SK-N-SH treated with all-trans-retinoic acid at 6 μM for 48 hours (cell line): ENCODE data around the gene PCSK1.

Experiments used
- ATAC-seq: fragments of 200-7000 bp; cut with Tn5 transposase; 3 replicates; pipeline ENCODE4 v1.9.1; 2020; ENCODE audit warnings: mild to moderate bottlenecking, moderate library complexity
- BACH2 ChIP-seq: fragments of 250-450 bp; sonication (Bioruptor Pico); IDR thresholded peaks from 2 replicates; pipeline ENCODE4 v1.9.0; 2021; ENCODE audit warnings: mild to moderate bottlenecking, borderline replicate concordance
- CSDC2 ChIP-seq: fragments of 250-450 bp; sonication (Bioruptor Pico); IDR thresholded peaks from 2 replicates; pipeline ENCODE4 v1.5.0; 2020; ENCODE audit warnings: mild to moderate bottlenecking, moderate library complexity
- ESRRG ChIP-seq: fragments of 250-450 bp; sonication (Bioruptor Pico); IDR thresholded peaks from 2 replicates; pipeline ENCODE4 v1.6.1; 2021; ENCODE audit warnings: mild to moderate bottlenecking
- GLIS3 ChIP-seq: fragments of 250-450 bp; sonication (Bioruptor Pico); IDR thresholded peaks from 2 replicates; pipeline ENCODE4 v1.5.0; 2020; ENCODE audit warnings: mild to moderate bottlenecking, moderate library complexity
- OSR1 ChIP-seq: fragments of 250-450 bp; sonication (Bioruptor Pico); IDR thresholded peaks from 2 replicates; pipeline ENCODE4 v1.8.0; 2022; ENCODE audit warnings: moderate library complexity, mild to moderate bottlenecking, inconsistent platforms
- PPARA ChIP-seq: fragments of 250-450 bp; sonication (Bioruptor Pico); IDR thresholded peaks from 2 replicates; pipeline ENCODE4 v1.5.0; 2020; ENCODE audit warnings: mild to moderate bottlenecking, borderline replicate concordance
- RARB ChIP-seq: fragments of 250-450 bp; sonication (Bioruptor Pico); IDR thresholded peaks from 2 replicates; pipeline ENCODE4 v1.8.0; 2021; ENCODE audit warnings: mild to moderate bottlenecking, moderate library complexity
- TOX ChIP-seq: fragments of 250-450 bp; sonication (Bioruptor Pico); IDR thresholded peaks from 2 replicates; pipeline ENCODE4 v1.8.0; 2021; ENCODE audit warnings: mild to moderate bottlenecking, moderate library complexity, borderline replicate concordance
- ZFP3 ChIP-seq: fragments of 250-450 bp; sonication (Bioruptor Pico); IDR thresholded peaks from 2 replicates; pipeline ENCODE4 v1.5.0; 2020; ENCODE audit warnings: mild to moderate bottlenecking, moderate library complexity
- ZFP30 ChIP-seq: fragments of 450-650 bp; formaldehyde crosslinking; IDR thresholded peaks from 2 replicates; pipeline ENCODE4 v1.5.0; 2022; ENCODE audit warnings: mild to moderate bottlenecking, moderate library complexity
- ZNF70 ChIP-seq: fragments of 450-650 bp; formaldehyde crosslinking; IDR thresholded peaks from 2 replicates; pipeline ENCODE4 v1.5.0; 2020; ENCODE audit warnings: mild to moderate bottlenecking, moderate library complexity
- ZNF8 ChIP-seq: fragments of 450-650 bp; formaldehyde crosslinking; IDR thresholded peaks from 2 replicates; pipeline ENCODE4 v1.5.0; 2020; ENCODE audit warnings: mild to moderate bottlenecking, moderate library complexity
- TF ChIP-seq, protein P1 (sequence below): fragments of 250-450 bp; sonication (Bioruptor Pico); IDR thresholded peaks from 2 replicates; pipeline ENCODE4 v1.8.0; 2020; ENCODE audit warnings: mild to moderate bottlenecking, moderate library complexity, borderline replicate concordance
- TF ChIP-seq, protein P2 (sequence below): fragments of 250-450 bp; sonication (Bioruptor Pico); IDR thresholded peaks from 2 replicates; pipeline ENCODE4 v1.5.1; 2020; ENCODE audit warnings: low read depth, mild to moderate bottlenecking, moderate library complexity
- TF ChIP-seq, protein P3 (sequence below): fragments of 250-450 bp; sonication (Bioruptor Pico); IDR thresholded peaks from 2 replicates; pipeline ENCODE4 v1.8.0; 2021; ENCODE audit warnings: low read depth, mild to moderate bottlenecking, moderate library complexity, borderline replicate concordance
- TF ChIP-seq, protein P4 (sequence below): fragments of 250-450 bp; sonication (Bioruptor Pico); IDR thresholded peaks from 2 replicates; pipeline ENCODE4 v1.5.0; 2020; ENCODE audit warnings: mild to moderate bottlenecking, moderate library complexity

PCSK1 gene

DNA sequence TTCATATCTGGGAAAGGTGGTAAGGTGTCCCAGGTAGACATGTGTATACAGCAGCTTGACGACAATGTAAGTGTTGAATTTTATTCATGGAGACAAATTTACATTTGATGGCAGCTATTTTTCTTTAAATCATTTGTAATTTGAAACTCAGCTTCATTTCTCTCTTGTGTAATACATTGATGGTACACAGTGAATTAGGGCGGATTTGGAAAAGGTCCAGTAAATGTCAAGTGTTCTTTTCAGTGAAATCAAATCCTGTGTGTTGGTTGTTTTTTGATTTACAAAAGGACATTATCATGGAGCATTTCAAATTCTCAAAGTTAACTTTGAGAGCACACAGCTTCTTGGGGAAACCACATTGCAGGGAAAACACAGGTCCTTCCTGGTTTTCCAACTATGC is 30.0 kb upstream of the PCSK1 start:
- TF ChIP-seq, protein P1, sequence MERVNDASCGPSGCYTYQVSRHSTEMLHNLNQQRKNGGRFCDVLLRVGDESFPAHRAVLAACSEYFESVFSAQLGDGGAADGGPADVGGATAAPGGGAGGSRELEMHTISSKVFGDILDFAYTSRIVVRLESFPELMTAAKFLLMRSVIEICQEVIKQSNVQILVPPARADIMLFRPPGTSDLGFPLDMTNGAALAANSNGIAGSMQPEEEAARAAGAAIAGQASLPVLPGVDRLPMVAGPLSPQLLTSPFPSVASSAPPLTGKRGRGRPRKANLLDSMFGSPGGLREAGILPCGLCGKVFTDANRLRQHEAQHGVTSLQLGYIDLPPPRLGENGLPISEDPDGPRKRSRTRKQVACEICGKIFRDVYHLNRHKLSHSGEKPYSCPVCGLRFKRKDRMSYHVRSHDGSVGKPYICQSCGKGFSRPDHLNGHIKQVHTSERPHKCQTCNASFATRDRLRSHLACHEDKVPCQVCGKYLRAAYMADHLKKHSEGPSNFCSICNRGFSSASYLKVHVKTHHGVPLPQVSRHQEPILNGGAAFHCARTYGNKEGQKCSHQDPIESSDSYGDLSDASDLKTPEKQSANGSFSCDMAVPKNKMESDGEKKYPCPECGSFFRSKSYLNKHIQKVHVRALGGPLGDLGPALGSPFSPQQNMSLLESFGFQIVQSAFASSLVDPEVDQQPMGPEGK (CRISPR knock-in tag) = no peak
- TF ChIP-seq, protein P2, sequence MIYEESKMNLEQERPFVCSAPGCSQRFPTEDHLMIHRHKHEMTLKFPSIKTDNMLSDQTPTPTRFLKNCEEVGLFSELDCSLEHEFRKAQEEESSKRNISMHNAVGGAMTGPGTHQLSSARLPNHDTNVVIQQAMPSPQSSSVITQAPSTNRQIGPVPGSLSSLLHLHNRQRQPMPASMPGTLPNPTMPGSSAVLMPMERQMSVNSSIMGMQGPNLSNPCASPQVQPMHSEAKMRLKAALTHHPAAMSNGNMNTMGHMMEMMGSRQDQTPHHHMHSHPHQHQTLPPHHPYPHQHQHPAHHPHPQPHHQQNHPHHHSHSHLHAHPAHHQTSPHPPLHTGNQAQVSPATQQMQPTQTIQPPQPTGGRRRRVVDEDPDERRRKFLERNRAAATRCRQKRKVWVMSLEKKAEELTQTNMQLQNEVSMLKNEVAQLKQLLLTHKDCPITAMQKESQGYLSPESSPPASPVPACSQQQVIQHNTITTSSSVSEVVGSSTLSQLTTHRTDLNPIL (CRISPR knock-in tag) = no peak
- TF ChIP-seq, protein P3, sequence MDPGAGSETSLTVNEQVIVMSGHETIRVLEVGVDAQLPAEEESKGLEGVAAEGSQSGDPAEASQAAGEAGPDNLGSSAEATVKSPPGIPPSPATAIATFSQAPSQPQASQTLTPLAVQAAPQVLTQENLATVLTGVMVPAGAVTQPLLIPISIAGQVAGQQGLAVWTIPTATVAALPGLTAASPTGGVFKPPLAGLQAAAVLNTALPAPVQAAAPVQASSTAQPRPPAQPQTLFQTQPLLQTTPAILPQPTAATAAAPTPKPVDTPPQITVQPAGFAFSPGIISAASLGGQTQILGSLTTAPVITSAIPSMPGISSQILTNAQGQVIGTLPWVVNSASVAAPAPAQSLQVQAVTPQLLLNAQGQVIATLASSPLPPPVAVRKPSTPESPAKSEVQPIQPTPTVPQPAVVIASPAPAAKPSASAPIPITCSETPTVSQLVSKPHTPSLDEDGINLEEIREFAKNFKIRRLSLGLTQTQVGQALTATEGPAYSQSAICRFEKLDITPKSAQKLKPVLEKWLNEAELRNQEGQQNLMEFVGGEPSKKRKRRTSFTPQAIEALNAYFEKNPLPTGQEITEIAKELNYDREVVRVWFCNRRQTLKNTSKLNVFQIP (CRISPR knock-in tag) = no peak
- TF ChIP-seq GLIS3 = no peak
- TF ChIP-seq PPARA (CRISPR knock-in tag) = no peak
- no peak for ATAC-seq

DNA sequence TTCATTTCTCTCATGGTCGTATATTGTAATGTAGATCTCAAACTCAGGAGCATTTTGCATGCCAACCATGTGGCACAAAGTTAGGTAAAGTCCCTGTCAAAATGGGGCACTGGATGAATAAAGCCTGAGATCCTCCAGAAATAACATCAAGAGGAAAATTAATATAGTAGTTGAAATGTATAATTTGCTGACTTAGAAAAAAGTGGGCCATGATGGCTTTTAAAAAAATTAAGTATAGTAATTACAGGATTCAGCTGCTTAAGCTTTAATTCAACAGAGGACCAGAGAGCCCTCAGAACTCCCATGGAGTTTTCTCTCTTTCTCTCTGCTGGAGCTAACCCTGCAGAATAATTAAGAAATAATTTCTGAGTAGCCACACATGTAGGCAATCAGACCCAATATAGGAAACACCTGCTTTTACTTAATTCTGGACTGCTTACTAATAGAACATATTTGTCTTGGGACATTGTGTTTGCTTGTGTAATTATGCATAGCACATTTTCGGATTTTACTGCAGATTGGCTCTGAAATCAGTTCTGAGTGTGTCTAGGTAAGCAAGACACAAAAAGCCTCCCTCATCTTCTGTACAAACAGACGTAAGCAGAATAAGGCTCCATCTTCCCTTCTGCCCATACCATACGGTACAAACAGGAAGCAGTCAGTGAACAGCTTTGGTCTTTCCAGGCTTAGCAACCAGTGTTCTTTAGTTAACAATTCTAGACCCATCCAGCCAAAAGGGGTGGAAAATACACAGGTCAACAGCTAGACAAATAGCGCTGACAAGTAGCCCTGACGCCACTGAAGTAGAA is 26.5 kb upstream of the PCSK1 start:
- TF ChIP-seq RARB (CRISPR knock-in tag) = no peak
- no peak for TF ChIP-seq BACH2 (CRISPR knock-in tag)
- TF ChIP-seq, protein P1 (CRISPR knock-in tag) = no peak
- no peak for TF ChIP-seq TOX (CRISPR knock-in tag)
- no peak for TF ChIP-seq ZFP3
- TF ChIP-seq OSR1 (CRISPR knock-in tag) = no peak
- no peak for TF ChIP-seq ZFP30 (CRISPR knock-in tag)
- TF ChIP-seq, protein P3 (CRISPR knock-in tag) = no peak
- TF ChIP-seq CSDC2 (CRISPR knock-in tag) = no peak
- TF ChIP-seq, protein P4, sequence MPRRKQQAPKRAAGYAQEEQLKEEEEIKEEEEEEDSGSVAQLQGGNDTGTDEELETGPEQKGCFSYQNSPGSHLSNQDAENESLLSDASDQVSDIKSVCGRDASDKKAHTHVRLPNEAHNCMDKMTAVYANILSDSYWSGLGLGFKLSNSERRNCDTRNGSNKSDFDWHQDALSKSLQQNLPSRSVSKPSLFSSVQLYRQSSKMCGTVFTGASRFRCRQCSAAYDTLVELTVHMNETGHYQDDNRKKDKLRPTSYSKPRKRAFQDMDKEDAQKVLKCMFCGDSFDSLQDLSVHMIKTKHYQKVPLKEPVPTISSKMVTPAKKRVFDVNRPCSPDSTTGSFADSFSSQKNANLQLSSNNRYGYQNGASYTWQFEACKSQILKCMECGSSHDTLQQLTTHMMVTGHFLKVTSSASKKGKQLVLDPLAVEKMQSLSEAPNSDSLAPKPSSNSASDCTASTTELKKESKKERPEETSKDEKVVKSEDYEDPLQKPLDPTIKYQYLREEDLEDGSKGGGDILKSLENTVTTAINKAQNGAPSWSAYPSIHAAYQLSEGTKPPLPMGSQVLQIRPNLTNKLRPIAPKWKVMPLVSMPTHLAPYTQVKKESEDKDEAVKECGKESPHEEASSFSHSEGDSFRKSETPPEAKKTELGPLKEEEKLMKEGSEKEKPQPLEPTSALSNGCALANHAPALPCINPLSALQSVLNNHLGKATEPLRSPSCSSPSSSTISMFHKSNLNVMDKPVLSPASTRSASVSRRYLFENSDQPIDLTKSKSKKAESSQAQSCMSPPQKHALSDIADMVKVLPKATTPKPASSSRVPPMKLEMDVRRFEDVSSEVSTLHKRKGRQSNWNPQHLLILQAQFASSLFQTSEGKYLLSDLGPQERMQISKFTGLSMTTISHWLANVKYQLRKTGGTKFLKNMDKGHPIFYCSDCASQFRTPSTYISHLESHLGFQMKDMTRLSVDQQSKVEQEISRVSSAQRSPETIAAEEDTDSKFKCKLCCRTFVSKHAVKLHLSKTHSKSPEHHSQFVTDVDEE (CRISPR knock-in tag) = no peak
- TF ChIP-seq ESRRG = no peak
- TF ChIP-seq ZNF70 (CRISPR knock-in tag) = no peak
- no peak for TF ChIP-seq GLIS3
- no peak for TF ChIP-seq ZNF8 (CRISPR knock-in tag)
- TF ChIP-seq, all 23 proteins: peak for 0

DNA sequence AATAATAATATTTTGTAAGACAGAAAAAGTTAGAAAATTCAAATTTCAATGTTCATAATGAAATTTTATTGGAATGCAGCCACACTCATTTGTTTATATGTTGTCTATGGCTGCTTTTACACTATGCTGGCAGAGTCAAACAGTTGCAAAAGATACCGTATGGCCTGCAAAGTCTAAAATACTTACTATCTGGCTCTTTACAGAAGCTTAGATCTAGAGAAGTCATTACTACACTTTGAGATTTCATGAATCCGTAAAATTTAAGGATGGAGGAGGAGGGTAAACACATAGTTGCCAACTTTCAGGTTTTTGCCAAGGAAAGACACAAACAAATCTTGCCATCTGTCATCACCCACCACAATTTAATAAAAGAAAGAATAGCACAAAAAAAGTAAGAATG is 25.1 kb upstream of the PCSK1 start:
- ATAC-seq = no peak
- TF ChIP-seq, protein P2 (CRISPR knock-in tag) = no peak
- TF ChIP-seq, protein P1 (CRISPR knock-in tag) = no peak
- no peak for TF ChIP-seq ZFP30 (CRISPR knock-in tag)
- TF ChIP-seq PPARA (CRISPR knock-in tag) = no peak
- TF ChIP-seq, protein P4 (CRISPR knock-in tag) = no peak
- no peak for TF ChIP-seq TOX (CRISPR knock-in tag)
- TF ChIP-seq RARB (CRISPR knock-in tag) = no peak
- no peak for TF ChIP-seq CSDC2 (CRISPR knock-in tag)
- TF ChIP-seq ZNF70 (CRISPR knock-in tag) = no peak
- TF ChIP-seq ESRRG = no peak
- no peak for TF ChIP-seq ZFP3
- TF ChIP-seq GLIS3 = no peak

More for the DNA sequence above, 26.5 kb upstream of the PCSK1 start:
- no peak for ATAC-seq
